RWPE1 (cell line): ENCODE data around the gene NCF4.

Source experiments
- CTCF ChIA-PET: fragments of 350-600 bp; sonication (Branson Sonifier 250); formaldehyde crosslinking; extraction: SDS; loops from one replicate; lab custom pipeline; 2021; lab: Yijun Ruan, JAX
- POLR2A ChIA-PET: fragments of 400-600 bp; formaldehyde crosslinking; extraction: SDS; loops from one replicate; lab custom pipeline; 2020; ENCODE audit warnings: antibody characterized with exemption; ENCODE audit not compliant: low non-redundant PET; lab: Yijun Ruan, JAX
- DNase-seq: peaks from one replicate; pipeline ENCODE4 v3.0.0; 2012; ENCODE audit warnings: low spot score
- H3K27ac ChIP-seq: fragments of 450-650 bp; 2 replicates; pipeline ENCODE4 v1.5.1; 2017
- CTCF ChIP-seq: fragments of 450-650 bp; conservative IDR thresholded peaks from 2 replicates; pipeline ENCODE4 v1.5.1; 2017; ENCODE audit warnings: low read depth, mild to moderate bottlenecking

NCF4 gene

DNA sequence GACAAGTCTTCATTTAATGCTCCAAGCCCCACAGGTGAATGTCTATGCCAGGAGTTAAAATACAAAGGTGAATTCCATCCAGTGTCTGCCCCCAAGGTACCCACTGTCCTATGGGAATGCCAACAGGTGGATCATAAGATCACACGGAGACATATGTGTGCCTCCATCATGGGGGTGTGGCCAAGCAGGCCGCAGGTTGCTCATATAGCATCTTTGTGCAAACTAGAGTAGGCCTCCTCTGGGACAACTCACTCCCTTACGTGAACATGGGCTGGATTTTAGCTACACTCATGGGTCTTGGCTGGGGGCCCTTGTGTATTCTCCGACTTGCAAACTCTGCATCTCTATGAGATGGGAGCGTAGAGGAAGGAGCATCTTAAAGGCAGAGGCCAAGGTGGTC lies 6.9 kb downstream of the NCF4 start:
- CTCF ChIA-PET: no interaction called here
- H3K27ac ChIP-seq: no peak overlapping the region
- TF ChIP-seq CTCF: no peak
- DNase-seq: no peak
- POLR2A ChIA-PET: no interaction called here

- no peak overlapping the region for H3K27ac ChIP-seq
- no peak for TF ChIP-seq CTCF
- ChIA-PET POLR2A (no interaction called here), CTCF (interaction anchor here (0.6 kb wide), 1 partner anchor 185 kb away, joined by 3 read pairs; no protein-coding TSS in a partner anchor)
- DNase-seq: no peak
These were observed 7.9 kb downstream of the NCF4 start for GRCh38 chr22:36868546-36869181.

DNA sequence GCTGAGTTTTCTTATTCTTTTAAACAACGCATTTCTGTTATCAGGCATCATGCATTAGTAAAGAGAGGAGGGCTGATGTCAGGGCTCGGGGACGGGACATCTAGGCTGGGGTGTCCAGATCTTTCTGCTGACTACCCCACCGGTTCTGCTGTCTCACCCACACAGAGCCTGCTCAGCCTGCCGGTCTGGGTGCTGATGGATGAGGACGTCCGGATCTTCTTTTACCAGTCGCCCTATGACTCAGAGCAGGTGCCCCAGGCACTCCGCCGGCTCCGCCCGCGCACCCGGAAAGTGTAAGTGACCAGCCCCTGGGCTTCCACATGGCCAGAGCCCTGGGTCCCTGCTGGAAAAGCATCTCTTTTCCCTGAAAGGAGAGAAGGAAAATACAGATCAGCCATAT lies 9.4 kb downstream of the NCF4 start:
- H3K27ac ChIP-seq: no peak overlapping the region
- CTCF ChIA-PET: no interaction called here

DNA sequence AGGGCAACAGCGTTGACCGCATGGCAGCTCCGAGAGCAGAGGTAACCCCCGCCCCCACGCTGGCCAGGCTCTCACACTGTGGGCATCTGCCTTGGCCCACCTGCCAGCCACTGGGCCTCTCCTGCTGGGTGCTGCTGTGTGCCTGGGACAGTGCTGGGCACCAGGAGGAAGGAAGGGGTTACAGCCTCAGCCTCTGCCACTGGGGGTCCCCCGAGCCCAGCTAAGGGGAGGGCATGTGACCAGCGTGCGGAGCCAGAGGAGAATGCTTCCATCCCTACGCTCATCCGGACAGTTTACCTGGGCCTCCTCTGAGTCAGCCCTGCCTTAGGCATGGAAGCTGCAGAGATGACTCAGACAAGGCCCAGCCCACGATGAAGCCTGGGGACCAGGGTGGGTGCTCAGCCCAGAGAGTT lies 10.9 kb downstream of the NCF4 start:
- no peak overlapping the region for H3K27ac ChIP-seq
- ChIA-PET CTCF (interaction anchor here (0.7 to 1.3 kb wide), 2 partner anchors 15 to 85 kb away, joined by 3 to 4 read pairs; no protein-coding TSS in a partner anchor), POLR2A (no interaction called here)
- no peak for TF ChIP-seq CTCF
- DNase-seq: peak; percentile 73

More for the DNA sequence above, 9.4 kb downstream of the NCF4 start:
- no peak for TF ChIP-seq CTCF
- peak; percentile 52 for DNase-seq
- POLR2A ChIA-PET: no interaction called here

DNA sequence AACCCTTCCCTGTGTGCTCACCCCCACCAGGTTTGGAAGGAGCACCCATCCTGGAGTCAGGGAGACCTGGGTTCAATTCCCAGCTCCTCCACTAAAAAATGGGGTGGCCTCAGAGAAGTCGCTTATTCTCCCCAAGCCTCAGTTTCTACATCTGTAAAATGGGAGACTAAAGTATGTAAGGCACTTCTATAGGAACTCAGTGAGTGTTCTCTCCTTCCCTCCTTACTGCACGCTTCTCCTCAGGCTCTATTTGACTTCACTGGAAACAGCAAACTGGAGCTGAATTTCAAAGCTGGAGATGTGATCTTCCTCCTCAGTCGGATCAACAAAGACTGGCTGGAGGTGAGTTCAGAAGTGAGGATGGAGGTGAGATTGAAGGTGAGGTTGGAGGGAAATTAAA lies 11.3 kb downstream of the NCF4 start:
- ChIA-PET CTCF (interaction anchor here (0.7 to 1.3 kb wide), 2 partner anchors 15 to 86 kb away, joined by 3 to 4 read pairs; no protein-coding TSS in a partner anchor), POLR2A (no interaction called here)
- TF ChIP-seq CTCF: no peak
- H3K27ac ChIP-seq: no peak overlapping the region
- no peak for DNase-seq

- CTCF ChIA-PET: interaction anchor here (1.8 kb wide), 1 partner anchor 17 kb away, joined by 7 read pairs; no protein-coding TSS in a partner anchor
- no peak for TF ChIP-seq CTCF
- peak overlapping the region; percentile 78 for H3K27ac ChIP-seq
- DNase-seq: no peak
- POLR2A ChIA-PET: no interaction called here
These were observed 12.2 kb downstream of the NCF4 start for GRCh38 chr22:36872866-36873498.
